Activated CD4-positive, alpha-beta T cell treated with anti-CD3 and anti-CD28 coated beads, Interleukin-2, amount 50 U/mL, for 16 hours (primary cell): ENCODE results near the gene STXBP5.

ENCODE experiments used
- DNase-seq: peaks from one replicate; pipeline ENCODE4 v3.0.0-alpha.2; 2020

Gene STXBP5

DNA sequence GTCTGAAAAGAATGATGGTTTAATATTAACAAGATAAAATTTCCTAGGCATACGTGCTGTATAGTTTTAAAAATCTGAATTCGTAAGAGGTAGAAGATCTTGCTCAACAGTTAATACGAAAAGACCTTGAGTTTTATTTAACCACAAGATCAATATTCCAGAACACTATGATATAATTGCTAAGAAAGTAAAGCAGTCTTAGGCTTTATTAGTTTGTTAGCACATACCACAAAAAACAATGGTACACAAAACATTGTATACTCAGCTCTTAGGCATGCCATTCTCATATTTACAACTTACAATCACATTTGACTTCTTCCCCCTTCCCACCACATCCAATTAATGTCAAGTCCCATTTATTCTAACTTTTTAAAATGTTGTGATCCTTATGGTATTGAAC is 24.4 kb upstream of the STXBP5 start:
- no peak for DNase-seq

DNA sequence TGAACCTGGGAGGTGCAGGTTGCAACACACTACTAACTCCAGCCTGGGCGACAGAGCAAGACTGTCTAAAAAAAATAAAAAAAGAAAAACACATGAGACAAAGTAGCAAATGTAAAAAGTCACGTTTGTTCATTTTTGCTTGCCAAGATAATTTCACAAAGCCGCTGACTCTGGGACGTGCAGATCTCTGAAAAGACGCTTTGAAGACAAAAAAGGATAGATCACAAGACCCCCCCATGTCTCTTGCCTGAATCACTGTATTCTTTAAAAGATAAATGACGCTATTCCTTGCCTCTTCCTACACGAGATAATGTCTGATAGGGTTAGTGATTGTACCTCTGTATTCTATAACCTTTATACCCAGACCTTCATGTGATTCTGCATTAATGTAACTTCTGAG is 23.3 kb upstream of the STXBP5 start:
- DNase-seq = no peak

DNA sequence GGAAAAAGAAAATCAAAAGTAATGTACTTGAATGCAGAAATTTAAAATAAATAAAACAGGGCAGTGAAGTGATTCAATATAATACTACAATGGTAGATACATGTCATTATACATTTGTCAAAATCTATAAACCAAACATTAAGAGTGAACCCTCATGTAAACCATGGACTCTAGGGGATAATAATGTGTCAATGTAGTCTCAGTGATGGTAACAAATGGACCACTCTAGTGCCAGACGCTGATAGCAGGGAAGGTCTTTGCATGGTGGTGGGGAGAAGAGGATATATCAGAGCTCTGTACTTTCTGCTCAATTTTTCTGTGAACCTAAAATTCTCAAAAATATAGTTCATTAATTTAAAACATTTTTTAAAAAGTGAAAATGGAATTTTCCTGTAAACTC is 19.8 kb upstream of the STXBP5 start:
- no peak for DNase-seq

DNA sequence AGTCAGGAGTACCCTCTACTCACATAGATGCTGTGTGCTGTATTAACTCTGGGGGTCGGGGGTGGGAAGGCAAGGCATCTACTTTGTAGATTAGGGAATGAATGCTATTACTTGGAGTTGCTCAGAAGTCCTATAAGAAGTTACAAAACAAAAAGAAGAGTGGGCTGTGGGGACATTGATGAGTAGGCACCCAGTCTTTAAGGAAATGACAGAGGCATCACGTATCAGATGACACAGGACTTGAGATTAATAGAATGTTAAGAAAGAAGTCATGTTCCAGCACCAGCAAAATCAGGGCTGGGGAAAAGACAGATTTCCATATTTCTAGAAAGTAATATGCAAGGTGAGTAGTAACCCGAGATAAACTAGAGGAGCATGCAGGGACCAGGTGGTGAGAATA is 19.0 kb upstream of the STXBP5 start:
- no peak for DNase-seq

DNA sequence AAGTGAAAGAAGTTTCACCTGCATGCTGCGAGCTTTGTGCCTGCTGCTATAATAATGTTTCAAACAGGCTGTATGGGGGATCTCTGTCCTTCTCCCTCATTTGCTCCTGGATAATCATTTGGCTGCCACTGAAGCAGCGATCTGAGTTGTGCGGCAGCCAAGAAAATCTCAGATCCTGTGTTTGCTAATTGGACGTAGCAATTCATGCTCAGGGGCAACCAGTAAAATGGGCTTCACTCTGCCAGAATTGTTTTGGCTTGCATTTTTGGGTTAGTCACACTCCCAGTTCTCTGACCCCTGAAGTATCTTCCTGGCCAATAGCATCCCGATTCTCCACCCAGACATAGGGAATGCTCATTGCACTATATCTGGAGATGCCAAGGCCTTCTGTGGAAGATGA is 13.7 kb upstream of the STXBP5 start:
- DNase-seq = no peak

DNA sequence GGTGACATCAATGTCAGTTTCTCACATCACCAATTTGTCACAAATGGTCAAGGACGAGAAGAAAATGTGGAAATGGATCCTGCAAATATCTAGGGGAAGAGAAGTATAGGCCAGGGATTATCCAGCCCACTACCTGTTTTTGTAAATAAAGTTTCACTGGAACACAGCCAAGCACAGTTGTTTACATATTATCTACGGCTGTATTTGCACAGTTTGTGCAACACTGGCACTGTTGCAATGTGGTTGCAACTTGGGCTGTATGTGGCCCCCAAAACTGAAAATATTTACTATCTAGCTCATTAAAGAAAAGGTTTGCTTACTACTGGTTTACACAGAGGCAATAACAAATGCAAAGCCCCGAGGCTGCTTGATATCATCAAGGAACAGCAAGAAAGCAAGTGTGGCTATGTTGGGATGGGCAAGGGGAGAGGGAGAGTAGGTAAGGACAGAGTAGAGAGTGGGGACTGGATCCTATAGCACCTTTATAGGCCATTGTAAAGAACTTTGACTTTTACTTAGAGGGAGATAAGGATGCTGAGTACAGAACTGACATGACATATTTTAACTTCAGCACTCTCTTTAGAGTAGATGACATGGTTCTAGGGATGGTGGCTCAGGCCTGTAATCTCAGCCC is 11.8 kb upstream of the STXBP5 start:
- DNase-seq = no peak

DNA sequence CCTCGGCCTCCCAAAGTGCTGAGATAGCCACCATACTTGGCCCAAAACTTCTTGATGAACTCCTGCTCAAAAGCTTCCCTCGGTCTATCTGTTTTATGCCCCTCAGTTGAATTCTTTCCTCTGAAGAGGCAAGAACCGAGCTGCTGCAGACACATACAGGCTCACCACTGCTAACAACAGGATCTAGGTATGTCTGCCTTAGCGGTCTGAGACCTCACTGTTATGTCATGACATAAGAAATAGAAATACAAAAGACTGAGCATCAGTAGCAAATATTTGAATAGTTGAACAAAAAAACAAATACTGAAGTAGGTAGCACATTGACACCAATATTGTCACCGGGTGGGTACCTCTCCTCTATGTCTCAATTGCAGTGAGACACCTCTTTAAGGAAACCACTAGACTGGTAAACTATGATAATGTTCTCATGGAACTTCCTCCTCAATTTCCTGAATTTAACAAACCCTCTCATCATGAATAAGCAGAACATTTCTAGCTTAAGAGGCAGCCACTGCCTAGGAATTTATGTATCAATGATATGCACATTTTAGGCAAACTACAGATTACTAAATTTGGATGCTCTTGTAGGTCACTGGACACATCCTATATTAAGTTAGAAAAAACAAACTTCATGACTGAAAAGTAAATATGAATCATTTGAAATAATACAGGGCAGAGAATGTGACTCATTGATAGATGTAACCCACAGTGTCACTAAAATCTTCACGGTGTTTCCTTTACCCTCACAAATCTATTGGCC is 9.4 kb upstream of the STXBP5 start:
- peak; percentile 54 for DNase-seq

DNA sequence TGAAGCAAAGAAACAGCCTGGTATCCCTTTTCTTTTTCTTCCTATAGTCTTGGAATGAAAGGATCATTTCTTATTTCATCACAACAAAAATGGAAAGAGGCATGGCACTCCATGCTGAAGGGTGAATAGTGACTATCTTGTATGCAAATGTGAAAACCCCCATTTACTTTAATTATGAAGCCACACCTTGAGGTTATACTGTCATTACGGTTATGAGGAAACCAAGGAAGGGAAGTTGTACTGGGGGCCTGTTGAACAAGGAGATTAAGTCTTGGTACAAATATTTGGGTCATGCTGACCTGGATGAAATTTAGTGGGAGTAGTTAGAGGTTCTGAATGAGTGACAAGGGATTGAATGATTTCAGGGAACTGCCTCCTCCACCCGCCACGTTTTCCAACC is 8.7 kb upstream of the STXBP5 start:
- DNase-seq = peak; percentile 23

DNA sequence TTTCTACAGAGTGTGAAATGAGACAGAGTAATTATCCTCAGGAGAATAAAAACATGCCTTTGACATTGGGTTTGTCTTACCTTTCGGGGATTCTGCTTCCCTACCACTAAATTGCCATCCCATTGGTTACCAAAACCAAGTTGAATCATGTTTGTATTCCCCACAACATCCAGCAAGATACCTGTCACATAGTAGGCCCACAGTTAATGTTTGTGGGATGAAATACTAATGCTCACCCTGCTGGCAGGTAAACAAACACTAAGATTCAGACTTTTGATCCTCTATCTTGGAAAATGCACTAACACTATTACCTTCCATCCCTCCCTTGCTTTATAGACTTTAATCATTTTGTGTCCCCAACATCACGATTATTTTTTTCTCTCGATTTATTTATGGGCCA is 8.2 kb upstream of the STXBP5 start:
- no peak for DNase-seq

DNA sequence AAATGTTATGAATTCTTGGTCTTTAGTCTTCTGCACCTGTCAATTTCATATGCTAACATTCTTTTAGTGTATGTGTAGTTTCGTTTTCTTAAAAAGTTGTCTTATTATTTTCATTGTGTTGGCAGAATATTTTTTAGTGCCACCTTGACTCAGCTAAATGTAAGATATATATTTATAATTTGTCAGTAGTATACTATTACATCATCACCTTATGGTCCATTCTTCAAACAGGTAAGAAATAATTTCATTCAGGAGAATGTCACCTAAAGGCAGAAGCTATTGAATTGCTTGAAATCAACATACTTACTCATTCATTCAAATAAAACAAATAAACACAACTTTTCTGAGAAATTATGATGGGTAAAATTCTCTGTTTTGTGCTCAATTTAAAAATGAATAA is 3.5 kb upstream of the STXBP5 start:
- DNase-seq = no peak

DNA sequence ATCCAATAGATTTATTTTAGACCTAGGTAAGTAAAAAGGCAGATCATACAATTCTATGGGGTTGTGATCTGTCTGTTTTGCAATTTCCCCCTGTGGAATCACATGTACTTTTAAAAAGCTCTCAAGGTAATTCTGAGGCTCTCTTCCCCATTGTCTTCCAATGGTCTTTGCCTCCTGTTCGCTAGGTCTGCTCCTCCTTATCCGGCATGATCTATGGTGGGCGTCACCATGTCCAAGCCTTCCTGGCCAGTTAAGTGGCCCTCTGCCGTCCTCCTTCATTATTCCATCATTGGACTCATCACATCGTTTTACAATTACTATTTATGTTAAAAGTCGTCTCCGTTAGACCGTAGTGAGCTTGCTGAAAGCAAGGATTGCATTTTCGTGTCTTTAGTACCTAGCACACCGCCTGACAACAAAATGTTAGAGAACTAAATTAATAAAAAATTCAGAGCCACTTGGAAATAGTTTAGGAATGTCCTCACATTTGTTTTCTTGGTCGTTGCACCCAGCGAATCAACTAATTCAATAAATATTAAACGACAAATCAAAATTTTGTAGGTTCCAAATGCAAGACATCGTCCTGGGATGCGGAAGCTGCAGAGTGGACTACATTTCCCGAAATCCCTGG is 2.2 kb upstream of the STXBP5 start:
- peak; percentile 26 for DNase-seq

DNA sequence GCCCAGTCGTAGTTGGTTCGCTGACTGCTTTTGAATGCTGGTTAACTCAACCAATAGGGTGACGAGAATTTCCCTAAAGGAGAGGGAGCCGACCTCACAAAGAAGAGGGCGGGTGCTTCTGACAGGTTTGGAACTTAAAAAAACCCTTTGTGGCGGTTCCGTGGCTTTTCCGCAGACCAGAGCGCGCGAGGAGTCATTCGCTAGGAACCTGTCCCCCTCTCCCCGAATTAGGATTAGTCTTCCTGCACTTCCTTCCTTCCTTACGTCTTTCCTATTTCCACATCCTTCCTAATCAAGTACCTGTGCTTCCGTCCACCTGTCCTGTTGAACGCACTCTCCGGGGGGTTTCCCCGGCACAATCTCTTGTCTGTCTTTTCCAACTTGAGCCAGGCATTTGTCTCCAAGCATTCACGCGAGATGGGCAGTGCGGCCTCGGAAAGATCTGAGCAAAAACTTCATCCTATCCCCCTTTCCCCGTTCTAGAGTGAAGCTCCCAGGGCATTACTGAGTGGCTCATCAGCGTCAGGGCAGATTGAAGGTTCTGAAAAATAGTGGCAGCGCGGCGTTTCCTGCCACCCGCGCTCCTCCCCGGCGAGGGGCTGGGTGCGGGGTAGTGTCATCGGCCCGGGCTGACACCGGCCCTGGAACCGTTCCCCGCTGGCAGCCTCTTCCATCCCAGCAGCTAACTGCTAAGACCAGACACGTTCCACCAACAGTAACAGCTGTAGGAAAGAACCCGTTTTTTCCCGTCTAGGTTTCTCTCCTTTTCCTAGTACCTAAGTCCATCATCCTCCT is 1.5 kb upstream of the STXBP5 start:
- DNase-seq = peak; percentile 96

DNA sequence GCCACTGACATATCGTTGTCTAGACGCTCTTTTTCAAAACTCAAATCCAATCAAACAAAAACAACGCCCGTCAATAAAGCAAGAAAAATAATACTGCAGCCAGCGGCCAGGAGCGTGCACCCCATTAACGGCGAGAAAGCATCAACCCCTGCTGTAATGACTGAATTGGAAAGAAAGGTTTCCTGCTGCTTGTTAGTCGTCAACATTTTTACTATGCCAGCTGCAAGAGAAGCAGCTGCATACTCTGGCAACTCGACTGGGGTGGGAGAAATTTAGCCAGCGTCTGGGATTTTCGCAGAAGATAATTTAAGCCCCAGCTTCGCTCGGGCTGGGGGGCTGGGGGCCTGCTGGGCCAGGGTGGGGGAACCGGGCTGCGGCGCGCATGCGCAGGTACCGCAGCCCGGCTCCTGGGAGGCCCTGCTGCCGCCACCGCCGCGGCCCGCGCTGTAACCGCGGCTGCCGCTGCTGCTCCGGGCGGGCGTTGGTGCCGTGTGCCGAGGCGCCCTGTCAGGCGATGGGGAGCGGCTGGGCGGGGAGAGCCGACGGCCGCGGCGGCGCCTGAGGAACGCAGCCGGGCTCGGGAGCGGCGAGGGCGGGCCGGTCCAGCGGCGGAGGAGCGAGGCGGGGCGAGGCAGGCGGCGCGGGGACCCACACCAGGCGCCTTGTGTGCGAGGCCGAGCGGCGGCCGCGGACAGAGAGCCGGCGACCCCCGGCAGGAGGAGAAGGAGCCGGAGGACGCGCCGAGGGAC is 732 bp upstream of the STXBP5 start:
- peak; percentile 70 for DNase-seq

DNA sequence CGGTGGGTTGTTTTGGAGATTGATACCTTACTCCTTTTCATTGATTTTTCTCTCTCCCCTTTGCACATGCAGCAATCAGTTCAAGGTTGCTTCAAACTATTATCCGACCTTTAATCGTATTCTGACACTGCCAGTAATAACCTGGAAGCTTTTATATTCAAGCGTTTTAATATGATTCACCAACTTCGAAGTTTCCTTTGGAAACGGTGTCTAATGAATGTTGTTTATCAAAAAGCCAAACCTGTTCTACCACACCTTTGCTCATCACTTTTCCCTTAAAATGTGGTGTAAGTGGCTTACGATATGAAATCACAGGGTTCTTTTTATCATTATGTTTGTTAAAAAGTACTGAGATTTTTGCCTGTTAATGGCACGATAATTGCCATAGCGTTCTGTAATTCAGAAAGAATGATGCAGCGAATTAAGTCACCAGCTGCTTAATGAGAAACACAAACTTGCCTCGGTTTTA is 660 bp downstream of the STXBP5 start:
- DNase-seq = no peak

DNA sequence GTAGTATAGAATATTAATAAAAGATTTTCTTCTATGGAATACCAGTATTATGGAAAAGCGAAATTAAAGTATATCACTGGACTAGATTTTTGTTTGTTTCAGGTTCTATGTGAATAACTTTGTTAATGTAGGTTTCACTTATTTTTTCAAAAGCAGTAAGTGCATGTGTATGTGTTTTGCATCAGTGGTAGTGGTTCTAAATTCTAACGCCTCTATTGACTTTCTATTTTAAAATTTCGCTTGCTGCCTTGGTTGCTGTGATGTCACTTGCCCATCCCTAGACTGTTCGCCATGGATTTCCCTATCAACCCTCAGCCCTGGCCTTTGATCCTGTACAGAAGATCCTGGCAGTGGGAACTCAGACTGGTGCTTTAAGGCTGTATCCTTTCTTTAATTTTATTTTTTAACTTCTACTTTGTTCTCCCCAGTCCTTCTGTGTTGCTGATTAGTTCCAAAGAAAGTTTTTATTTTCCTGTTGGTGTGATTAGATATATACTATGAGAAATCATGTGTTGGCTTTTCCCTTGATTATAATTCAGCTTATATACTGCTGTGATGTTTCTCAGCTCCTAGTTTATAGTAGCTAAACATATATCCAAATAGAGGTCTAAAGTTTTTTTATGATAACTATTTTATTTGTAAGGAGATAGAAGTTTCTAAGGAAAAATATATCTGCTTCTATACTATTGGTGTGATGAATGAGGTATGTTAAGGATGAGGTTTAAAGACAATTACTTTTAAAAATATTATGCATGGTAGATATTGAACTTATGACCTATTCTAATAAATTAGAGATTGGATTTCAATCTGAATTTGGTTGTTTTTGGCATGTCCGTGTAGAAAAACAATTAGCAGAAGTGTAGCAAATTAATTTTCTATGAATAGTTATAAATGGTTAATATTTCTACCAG is 1.7 kb downstream of the STXBP5 start:
- DNase-seq = no peak

DNA sequence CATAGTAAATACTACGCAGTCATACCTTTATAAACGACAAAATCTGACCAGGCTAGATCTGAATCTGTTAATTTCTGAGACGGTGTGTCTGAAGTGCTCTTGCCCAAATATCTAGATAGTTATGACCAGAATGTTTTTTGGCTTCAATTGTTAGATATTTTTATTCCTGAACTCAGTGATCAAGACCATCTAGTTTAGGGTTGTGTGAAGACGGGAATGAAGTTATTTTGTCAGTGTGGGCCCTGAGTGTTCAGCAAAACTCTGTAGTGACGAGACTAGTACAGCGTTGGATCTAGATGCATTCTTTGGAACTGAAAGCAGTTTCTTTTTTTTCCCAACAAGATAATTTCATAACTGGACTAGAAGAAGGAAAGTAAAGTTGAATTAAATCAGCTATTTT is 3.1 kb downstream of the STXBP5 start:
- no peak for DNase-seq

DNA sequence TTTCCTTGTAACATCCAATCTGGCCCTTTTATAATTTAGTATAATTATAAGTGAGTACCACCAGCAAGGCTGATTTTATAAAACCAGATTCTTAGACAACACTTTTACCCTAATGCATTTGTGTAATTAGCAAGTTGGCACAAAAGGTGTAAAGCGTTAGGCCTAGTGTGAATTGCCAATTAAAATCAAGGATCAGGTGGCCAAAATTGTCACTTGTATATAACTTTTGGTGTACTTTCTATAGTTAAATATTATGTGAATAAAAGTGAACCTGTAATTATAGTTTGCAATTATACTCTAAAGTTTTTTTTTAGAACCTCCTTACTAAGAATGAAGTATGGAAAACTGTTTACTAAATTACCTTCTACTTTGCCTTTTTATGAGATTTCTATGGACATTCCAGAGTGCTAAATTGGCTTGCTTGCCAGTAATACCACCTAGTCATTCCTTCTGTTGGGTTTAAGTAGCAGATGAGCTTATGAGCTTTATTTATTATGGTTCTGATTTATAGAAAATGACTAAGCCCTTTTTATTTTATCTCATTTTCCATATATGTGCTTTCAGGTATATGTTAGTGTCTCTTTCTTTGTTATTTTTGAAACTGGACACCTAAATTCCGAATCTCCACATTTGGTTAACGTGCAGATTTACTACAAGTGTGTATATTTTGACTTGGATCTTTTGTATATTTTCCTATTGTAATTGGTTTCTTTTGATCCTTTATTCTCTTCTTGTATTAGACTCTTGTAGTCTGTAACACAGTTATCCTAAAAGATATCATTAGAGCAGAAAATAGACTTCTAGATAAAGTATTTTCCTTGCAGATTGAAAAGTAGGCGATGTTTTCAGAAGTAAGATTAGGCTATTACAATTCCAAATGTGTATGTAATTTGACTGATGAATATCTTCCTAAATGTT is 3.9 kb downstream of the STXBP5 start:
- DNase-seq = no peak

DNA sequence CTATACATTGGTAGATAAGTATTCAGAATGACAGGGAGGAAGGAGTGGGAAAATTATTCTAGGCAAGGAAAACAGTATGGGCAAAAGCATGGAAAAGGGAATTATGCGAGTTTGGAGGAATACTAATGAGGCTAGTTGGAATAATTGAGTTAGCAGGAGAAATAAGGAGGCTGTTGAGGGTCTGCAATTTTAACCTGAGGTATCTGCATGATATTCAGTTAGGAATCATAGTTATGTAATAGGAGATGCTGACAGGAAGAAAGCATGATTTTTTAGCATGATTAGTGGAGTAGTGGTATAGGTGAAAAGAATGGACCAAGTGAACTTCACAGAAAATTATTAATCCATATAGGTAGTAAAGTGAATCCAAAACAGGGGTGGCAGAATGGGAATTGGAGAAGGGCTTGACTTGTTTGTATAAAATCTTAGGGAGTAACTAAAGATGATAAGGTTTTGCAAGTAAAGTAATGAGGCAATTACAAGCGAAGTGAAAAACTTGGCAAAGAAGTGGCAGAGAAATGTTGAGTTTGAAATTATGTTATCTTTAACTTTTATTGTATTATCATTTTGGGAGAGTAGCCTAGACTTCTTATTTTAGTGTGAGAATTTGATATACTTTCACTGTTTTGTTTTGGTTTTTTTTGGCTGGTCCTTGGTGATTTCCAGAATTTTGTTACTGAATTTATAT is 5.7 kb downstream of the STXBP5 start:
- no peak for DNase-seq

DNA sequence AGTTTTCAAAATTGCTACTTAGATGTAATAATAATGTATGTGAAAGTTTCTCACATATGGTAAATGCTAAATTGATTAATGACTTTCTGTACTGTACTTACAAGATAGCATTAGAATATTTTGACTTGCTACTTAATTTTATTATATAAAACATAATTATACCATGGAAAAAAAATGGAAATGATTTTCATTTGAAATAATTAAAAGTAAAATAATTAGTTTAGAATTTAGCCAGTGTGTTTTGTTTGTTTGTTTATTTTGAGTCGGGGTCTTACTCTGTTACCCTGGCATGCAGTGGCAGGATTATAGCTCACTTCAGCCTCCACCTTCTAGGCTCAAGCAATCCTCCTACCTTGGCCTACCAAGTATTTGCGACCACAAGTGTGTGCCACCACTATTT is 7.1 kb downstream of the STXBP5 start:
- no peak for DNase-seq

DNA sequence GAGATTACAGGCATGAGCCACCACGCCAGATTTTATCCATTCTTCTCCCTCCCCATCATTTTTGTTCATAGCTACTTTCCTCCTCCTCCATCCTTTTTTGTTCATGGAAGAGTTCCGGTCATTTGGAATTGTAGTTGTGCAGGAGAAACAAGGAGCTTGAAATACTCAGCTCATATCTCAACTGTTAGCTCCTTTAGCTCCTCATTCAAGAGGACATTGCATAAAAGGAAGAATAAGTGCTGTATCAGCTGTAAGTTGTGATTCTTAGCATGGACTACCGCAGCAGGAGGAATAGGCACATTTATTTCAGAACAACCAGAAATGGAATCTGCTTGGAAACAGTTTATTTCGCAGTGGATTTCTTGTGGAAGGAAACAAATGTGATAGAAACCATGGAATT is 7.6 kb downstream of the STXBP5 start:
- DNase-seq = no peak
